Activated CD4-positive, alpha-beta T cell treated with anti-CD3 and anti-CD28 coated beads, Interleukin-2, amount 50 U/mL, for 24 hours (primary cell): ENCODE data around the gene ACP4.
A peak's percentile ranks its signal among the peaks of the same experiment; 100 is the strongest.
"Not testable (repeated sequence)": the region's sequence is repeated elsewhere in the genome, so short reads cannot be mapped to it uniquely, and the experiment has no call there.

Experiments
- DNase-seq, 2 donors: peaks; one replicate each; pipeline ENCODE4 v3.0.0-alpha.2; 2020; ENCODE audit warnings: low read depth in 1 of 2, low spot score in 1 of 2

Gene ACP4

GRCh38 chr19:50776131-50776530 lies 14.1 kb upstream of the ACP4 start:
- no peak for DNase-seq

GRCh38 chr19:50777261-50777660 lies 13.0 kb upstream of the ACP4 start:
- no peak for DNase-seq

GRCh38 chr19:50777830-50778303 lies 12.3 kb upstream of the ACP4 start:
- DNase-seq = no peak

GRCh38 chr19:50778906-50779430 lies 11.2 kb upstream of the ACP4 start:
- no peak for DNase-seq

- no peak for DNase-seq
These were observed 10.4 kb upstream of the ACP4 start for GRCh38 chr19:50779504-50780457.

- no peak for DNase-seq
These were observed 9.3 kb upstream of the ACP4 start for GRCh38 chr19:50780753-50781435.

GRCh38 chr19:50783848-50784152 lies 6.4 kb upstream of the ACP4 start:
- DNase-seq = not testable (repeated sequence)

- no peak for DNase-seq
These were observed 5.5 kb upstream of the ACP4 start for GRCh38 chr19:50784710-50785109.

- no peak for DNase-seq
These were observed 4.9 kb upstream of the ACP4 start for GRCh38 chr19:50785329-50785728.

GRCh38 chr19:50790922-50791467 lies 780 bp downstream of the ACP4 start:
- no peak for DNase-seq

- no peak for DNase-seq
These were observed 1.5 kb downstream of the ACP4 start for GRCh38 chr19:50791594-50792271.

- DNase-seq = no peak
These were observed 2.3 kb downstream of the ACP4 start for GRCh38 chr19:50792272-50793250.

- DNase-seq = no peak
These were observed 3.4 kb downstream of the ACP4 start for GRCh38 chr19:50793558-50794065.

- DNase-seq = no peak
These were observed 4.1 kb downstream of the ACP4 start for GRCh38 chr19:50794074-50794875.

- peak in 1 of 2 donors; percentile 28 for DNase-seq
These were observed 4.9 kb downstream of the ACP4 start for GRCh38 chr19:50794876-50795663.

- DNase-seq = no peak
These were observed 5.5 kb downstream of the ACP4 start for GRCh38 chr19:50795664-50796073.

GRCh38 chr19:50796128-50796633 lies 6.0 kb downstream of the ACP4 start:
- DNase-seq = no peak
